HG03439 (cell line): ENCODE measurements around the gene GNG12.

Source experiments
- ATAC-seq: cut with Tn5 transposase; IDR thresholded peaks from one replicate; pipeline ENCODE4 v1.9.1; 2021; ENCODE audit warnings: mild to moderate bottlenecking, moderate library complexity; ENCODE audit not compliant: unreplicated experiment

Gene GNG12

GRCh38 chr1:67843331-67843730, 10.1 kb upstream of the GNG12 start:
- ATAC-seq = no peak

- no peak for ATAC-seq
Measured at GRCh38 chr1:67840449-67840848, 7.2 kb upstream of the GNG12 start.

- no peak for ATAC-seq
Measured at GRCh38 chr1:67839826-67840225, 6.6 kb upstream of the GNG12 start.

GRCh38 chr1:67838180-67838910, 5.1 kb upstream of the GNG12 start:
- ATAC-seq = no peak

- no peak for ATAC-seq
Measured at GRCh38 chr1:67836769-67837168, 3.5 kb upstream of the GNG12 start.

- ATAC-seq = no peak
Measured at GRCh38 chr1:67835663-67836452, 2.6 kb upstream of the GNG12 start.

- no peak for ATAC-seq
Measured at GRCh38 chr1:67834246-67834877, 1.1 kb upstream of the GNG12 start.

- peak; percentile 24 for ATAC-seq
Measured at GRCh38 chr1:67833602-67833940, 304 bp upstream of the GNG12 start.

GRCh38 chr1:67831850-67832513, 1.3 kb downstream of the GNG12 start:
- ATAC-seq = no peak

GRCh38 chr1:67830928-67831830, 2.1 kb downstream of the GNG12 start:
- no peak for ATAC-seq

- ATAC-seq = no peak
Measured at GRCh38 chr1:67830226-67830625, 3.0 kb downstream of the GNG12 start.

GRCh38 chr1:67827688-67828087, 5.6 kb downstream of the GNG12 start:
- ATAC-seq = no peak

- no peak for ATAC-seq
Measured at GRCh38 chr1:67825591-67825990, 7.7 kb downstream of the GNG12 start.

GRCh38 chr1:67824766-67825165, 8.5 kb downstream of the GNG12 start:
- ATAC-seq = no peak

- ATAC-seq = no peak
Measured at GRCh38 chr1:67823615-67824014, 9.7 kb downstream of the GNG12 start.

- no peak for ATAC-seq
Measured at GRCh38 chr1:67821263-67821662, 12.0 kb downstream of the GNG12 start.

- ATAC-seq = no peak
Measured at GRCh38 chr1:67818725-67819301, 14.5 kb downstream of the GNG12 start.

- ATAC-seq = no peak
Measured at GRCh38 chr1:67818162-67818561, 15.1 kb downstream of the GNG12 start.

- no peak for ATAC-seq
Measured at GRCh38 chr1:67817319-67817718, 15.9 kb downstream of the GNG12 start.

- no peak for ATAC-seq
Measured at GRCh38 chr1:67816506-67816905, 16.8 kb downstream of the GNG12 start.
